OCI-M2 (cell line): ENCODE measurements around the gene TIGAR.

Experiments used
- DNase-seq: peaks from one replicate; lab custom pipeline; 2025; ENCODE audit not compliant: unreplicated experiment; lab: John Stamatoyannopoulos, UW

The TIGAR gene

DNA sequence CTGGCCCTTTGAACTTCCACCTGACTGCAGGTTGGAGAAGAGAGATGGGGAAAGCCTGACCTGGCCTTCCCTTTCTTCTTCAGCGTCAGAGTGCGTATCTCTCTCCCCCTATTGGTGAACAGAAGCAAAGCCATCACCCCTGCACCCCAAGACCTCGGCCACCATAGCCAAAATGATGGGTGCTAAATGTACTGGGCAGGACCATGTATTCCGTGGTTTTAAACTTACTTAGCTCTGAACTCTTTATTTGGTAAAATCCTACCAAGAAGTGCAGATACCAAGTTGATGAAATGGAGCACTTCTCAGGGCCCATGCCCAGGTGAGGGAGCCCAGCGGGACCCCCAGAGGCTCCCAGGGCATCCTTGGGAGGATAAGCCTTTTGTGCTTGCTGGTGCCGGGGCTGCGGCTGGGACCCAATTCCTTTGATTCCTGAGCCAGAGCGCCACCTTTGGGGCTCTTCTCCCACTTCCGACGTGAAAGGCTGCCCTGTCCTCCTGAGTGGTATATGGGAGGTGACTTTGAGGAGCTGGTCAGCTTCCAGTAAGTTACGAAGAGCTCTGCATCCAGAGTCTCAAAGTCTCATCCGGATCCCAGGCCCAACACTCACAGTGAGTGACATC, 38.0 kb upstream of the TIGAR start:
- DNase-seq, result no peak

DNA sequence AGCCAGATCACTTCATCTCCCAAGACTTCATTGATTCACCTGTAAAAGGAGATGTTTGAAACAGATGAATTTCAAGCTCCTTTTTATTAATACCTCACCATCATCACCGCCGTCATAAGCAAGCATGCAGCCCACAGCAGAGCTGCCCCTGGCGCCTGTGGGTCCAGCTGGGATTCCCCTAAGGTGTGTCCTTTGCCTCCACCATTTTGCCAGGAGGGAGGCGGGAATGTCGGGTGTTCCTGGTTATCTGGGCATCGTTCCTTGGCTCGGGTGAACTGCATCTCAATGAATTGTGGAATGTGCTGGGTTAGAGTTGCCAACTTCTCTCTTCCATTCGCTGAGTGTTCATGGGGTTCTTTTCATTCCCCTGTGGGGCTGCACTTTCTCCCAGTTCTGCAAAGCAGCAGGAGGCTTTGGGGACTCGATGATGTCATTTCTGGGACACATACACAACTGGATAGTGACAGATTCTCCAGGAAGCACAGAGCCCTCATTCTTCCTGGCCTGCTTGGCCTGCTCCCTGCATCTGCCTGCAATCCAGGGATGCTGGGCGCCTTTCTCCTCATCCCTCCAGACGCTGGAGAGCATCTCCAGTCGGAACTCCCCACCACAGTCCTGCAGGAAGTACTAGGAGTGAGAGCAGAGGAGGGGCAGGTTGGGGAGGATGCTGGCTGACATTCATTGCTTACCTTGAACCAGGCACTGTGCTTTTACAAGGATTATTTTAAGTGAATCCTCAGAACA, 37.3 kb upstream of the TIGAR start:
- no peak for DNase-seq

DNA sequence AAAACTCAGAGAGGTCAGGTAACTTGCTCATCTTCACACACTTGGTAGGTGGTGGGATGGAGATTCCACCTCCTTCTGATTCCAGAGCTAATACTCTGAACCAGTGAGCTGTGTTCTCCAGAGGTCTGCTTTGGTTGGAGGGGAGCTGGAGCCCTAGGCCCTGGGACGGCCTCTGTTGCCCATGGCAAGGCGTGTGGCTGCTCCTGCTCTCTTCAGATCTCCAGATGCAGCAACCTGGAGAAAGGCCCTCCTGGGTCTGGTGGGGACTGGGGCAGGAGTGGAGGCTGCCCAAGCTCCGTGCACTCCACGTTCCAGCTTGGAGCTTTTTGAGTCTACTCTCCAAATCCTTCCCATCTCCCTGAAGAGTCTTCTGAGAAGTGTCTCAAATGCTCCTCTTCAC, 36.7 kb upstream of the TIGAR start:
- DNase-seq, result no peak

GRCh38 chr12:4285070-4285469, 35.9 kb upstream of the TIGAR start:
- DNase-seq, result no peak

DNA sequence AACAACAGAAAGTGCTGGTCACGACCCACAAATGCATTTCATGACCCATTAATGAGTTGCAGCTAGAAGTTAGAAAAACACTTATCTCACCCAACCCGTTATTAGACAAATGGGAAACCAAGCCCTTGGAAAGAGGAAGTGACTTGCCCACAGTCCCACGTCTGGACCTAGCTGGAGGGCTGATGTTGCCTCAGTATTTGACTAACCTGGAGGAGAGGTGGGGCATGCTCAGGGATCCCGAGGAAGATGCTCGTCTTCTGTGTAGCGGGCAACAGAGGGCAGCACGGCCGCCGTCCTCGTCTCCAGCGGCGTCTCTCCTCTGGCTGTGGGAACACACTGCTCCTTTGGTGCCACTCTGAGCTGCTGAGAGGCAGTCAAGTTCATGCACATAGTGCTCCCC, 34.8 kb upstream of the TIGAR start:
- no peak for DNase-seq

- no peak for DNase-seq
Measured at GRCh38 chr12:4286771-4287317, 34.2 kb upstream of the TIGAR start.

- DNase-seq, result no peak
Measured at GRCh38 chr12:4287325-4288211, 33.4 kb upstream of the TIGAR start.

DNA sequence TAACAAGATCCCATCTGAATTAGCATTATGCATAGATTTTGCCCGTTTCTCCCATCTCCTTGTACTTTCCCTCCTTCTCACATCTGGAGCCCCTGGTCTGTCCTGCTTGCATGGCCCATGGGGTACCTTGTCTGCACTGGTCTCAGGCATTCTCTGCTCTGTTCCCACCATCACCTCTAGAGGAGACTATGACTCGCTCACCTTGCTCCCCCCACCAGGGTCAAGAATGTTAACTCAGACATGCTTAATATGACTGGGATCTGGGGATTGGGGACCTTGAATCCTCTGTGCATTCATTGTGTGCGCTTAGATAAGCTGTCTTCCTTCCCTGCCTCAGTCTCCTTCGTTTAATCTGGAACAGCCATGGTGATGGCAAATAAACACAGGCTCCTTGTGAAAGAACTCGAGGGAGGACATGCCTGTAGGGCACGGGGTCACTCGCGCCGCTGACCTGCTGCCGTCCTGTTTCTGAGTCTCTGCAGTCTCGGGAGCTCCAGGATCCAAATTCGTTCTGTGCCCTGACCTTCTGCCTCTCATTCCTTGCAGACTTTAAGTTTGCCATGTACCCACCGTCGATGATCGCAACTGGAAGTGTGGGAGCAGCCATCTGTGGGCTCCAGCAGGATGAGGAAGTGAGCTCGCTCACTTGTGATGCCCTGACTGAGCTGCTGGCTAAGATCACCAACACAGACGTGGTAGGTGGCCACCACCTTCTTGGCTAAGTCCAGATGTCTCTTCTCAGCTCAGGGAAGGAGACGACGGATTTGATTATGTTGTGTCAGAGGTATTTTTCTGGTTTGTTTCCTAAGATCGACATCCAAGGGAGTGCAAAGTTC, 32.5 kb upstream of the TIGAR start:
- DNase-seq, result no peak

GRCh38 chr12:4289231-4289878, 31.7 kb upstream of the TIGAR start:
- no peak for DNase-seq

DNA sequence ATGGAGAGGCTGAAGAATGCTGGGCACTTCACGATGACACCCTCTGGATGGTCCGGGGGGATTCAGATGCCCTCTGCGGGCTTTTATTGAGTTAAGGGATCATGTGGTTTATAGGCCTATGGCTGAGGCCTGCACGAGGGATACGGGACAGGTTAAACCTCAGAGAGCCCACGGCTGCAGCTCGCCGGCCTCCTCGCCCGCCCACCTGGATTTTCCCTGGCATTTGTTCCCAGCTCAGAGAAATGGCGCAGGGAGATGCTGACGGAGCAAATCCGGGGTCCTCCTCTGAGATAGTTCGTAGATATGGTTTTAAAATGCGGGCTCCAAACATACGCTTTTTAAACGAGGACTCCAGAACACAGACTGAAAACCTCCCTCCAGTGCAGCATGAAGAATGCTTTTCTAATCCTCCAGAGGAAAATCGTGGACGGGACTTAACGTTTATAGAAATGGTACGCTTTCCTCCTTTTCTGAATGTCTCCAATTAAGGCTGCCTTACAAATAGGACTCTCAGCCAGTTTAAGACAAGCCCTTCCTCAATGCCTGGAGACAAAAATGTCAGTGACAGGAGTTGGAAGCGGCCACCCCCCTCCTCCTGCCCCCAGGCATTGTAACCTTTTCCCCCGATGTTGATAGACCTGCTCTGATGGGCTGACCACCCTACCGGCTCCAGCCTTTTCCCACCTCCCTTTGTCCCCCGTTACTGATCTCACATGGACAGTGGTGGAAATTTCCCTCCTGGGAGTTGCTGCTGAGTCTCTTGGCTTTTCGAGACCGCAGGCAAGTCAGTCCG, 30.8 kb upstream of the TIGAR start:
- DNase-seq, result no peak

DNA sequence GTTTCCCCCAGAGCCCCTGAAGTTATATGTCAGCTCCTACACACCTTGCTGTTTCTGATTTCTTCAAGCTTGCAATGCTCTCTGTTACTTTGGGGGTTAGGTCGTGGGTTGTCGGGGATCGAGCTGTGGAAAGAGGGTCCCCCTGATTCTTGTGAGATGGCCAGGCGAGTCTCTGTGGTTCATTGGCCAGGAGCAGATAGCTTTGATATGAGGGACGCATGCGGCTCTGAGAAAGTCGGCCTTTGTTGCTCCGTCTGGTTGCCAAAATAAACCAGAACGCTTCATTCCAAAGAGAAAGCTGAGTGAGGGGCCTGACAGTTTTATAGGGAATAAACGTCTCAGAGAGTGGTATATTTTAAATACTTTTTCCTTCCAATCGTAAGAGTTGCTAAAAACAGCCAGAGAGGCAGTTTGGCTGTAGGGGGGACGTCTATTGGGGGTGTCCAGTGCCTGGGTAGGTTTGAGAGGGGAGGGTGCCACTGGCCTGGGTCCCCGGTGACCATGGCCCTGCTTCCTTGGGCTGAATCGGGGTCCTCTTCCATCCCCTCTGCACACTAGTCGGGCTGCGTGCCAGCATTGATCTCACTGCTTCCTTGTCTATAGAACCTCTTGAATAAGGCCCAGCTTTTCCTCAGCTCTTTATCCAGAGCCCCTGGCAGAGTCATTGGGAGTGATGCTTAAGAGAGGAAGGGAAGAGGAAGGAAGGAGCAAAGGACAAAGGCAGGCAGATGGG, 28.5 kb upstream of the TIGAR start:
- no peak for DNase-seq

DNA sequence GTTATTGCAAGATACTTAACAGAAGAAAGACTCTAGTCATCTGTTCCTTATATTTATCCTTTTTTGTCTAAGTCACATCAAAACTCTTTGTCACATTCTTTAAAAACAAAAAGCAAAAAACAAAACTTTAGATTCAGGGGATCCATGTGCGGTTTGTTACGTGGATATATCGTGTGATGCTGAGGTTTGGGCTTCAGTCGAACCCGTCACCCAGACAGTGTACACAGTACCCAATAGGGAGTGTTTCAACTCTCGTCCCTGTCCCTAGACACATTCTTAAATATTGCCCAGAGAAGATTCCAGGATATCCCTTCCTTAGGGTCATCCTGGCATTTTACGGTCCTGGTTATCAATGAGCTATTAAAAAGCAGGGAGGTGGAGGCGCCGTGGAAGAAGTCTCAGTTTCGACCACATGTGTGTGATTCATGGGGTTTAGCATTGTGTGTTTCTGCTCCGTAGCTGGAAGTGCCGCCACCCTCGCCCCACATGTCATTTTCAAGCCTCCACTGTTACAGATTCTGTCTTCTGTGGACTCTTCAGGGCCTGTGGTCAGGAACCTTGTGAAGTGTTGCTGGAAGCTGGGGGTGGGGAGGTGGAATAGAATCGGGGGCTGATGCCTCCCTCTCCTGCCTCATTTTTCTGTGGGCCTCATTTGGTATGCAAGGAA, 27.6 kb upstream of the TIGAR start:
- no peak for DNase-seq

- no peak for DNase-seq
Measured at GRCh38 chr12:4293966-4294505, 27.0 kb upstream of the TIGAR start.

DNA sequence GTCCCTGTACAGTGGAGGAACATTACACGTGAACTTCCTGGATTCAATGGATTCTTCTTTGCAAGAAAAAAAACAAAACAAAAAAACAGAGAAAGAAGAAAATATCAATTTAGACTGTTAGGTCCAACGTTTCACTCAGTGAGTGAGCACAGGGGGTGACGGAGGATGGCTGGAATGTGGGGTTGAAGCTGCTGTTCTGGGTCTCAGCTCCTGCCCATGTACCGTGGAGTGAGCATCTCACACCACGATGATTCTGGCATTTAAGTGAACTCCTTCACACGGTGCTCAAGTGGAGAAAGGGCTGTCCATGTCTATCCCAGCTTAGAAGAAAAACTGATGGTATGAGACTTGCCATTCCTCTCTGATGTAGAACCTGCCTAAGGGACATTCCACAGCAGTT, 24.3 kb upstream of the TIGAR start:
- no peak for DNase-seq

- no peak for DNase-seq
Measured at GRCh38 chr12:4297617-4298016, 23.4 kb upstream of the TIGAR start.

DNA sequence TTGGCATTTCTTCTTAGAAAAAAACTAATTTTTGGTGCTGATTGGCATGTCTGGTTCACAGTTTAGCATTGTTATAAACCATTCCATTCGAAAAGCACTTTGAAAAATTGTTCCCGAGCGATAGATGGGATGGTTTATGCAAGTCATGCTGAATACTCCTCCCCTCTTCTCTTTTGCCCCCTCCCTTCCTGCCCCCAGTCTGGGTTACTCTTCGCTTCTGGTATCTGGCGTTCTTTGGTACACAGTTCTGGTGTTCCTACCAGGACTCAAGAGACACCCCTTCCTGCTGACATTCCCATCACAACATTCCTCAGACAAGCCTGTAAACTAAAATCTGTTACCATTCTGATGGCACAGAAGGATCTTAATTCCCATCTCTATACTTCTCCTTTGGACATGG, 20.1 kb upstream of the TIGAR start:
- DNase-seq, result no peak

DNA sequence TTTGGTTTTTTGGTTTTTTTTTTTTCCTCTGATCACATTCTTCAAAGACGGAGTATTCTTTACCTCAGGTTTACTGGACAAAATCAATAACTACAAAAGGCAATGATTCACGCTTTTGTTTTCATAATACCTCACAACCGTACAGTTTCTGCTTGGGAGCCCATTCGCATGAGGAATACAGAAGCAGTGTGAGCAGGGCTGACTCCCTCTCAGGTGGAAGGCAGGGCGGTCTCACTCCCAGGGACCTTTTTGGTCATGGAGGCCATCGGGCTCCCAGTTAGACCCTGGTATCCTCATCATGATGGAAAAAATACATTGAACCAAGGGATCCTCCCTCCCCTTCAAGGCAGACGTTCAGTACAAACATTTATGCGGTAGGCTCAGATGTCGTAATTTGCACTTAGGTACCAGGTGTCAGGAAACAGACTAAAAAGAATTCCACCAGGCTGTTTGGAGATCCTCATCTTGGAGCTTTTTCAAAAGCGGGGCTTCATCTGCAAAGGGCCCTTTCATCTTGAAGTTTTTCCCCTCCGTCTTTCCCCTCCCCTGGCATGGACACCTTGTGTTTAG, 19.0 kb upstream of the TIGAR start:
- no peak for DNase-seq

DNA sequence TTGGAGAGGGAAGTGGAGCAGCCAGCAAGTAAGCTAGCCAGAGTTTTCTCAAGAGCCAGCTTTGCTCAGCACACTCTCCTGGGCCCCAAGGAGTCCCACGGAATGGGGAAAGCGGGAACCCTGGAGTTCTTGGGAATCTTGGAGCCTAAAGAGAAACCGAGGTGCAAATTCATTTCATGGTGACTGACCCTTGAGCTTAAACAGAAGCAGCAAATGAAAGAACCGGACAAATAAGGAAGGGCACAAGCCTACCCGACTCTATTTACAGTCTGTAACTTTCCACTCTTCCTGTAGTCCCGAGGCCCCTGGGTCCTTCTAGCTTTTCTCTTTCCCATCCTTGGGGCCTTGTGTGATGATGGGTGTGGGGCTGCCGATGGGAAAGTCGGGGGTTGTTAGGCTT, 18.1 kb upstream of the TIGAR start:
- DNase-seq, result no peak
